NCI-H1930 (cell line): Measurements from ENCODE around the gene STOM.

Experiments
- DNase-seq, 2 experiments: peaks; one replicate each; lab custom pipeline; 2025; lab: John Stamatoyannopoulos, UW

The STOM gene

DNA sequence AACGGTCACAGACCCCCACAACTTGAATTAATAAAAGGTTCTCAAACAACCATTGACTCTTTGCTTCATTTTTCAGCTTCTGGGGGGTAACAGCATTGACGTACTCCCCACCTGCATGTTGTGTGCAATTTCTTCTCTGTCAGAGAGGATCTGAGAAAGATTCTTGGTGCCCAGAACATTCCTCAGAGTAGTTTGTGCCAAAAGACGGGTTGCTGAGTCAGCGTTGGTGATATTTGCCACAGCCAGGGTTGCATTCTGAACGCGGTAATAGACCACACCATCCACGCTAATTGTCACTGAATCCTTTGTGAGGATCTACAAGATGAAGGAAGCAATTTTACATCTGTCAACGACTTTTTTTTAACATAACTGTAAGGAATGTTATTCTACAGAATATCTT, 21.0 kb downstream of the STOM start:
- no peak for DNase-seq

DNA sequence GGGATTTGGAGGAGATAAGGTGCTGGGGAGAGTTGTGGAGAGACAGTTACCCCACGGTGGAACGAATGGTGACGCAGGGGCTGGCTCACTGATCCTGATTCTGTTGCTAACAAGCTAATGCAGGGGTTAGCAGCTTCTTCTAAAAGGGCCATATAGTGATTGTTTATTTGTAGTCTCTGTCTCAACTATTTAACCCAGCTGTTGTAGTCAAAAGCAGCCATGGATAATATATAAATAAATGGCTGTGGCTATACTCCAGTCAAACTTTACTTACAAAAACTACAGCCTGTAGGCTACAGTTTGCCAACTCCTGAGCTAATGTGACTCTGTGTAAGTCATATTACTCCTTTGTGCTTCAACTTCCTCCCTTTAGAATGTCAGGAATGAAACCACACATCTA, 21.8 kb downstream of the STOM start:
- no peak for DNase-seq

DNA sequence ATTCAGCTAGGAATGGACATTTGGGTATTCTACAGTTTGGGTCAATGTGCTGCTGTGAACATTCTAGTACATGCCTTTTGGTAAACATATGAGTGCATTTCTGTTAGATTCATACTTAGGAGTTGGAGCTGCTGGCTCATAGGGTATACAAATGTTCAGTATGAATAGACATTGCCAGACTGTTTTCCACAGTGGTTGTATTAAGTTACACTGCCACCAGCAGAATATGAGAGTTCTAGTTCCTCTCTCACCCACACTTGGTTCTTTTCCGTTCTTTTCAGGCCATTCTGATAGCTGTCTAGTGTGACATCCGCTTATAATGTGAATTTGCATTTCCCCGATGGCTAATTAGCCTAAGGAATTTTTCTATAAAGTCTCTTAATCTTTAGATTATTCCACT, 25.0 kb downstream of the STOM start:
- DNase-seq, result no peak

DNA sequence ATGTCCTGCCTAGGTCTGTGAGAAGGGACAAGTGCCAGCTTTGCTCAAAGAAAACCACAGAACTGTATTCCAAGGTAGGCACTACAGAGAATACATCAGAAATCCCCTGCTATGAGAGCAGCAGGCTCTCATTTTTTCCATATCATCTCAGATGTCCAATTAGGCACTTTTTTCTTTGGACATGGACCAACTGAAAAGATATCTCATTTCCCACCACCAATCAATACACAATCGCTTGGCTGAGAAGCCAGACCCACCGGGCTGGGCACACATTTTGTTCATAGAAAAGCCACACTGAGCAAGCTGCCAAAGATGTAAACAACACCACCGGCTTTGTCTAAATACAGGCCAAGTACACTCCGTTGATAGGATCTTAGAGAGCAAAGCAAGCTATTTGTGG, 25.9 kb downstream of the STOM start:
- DNase-seq, result no peak

DNA sequence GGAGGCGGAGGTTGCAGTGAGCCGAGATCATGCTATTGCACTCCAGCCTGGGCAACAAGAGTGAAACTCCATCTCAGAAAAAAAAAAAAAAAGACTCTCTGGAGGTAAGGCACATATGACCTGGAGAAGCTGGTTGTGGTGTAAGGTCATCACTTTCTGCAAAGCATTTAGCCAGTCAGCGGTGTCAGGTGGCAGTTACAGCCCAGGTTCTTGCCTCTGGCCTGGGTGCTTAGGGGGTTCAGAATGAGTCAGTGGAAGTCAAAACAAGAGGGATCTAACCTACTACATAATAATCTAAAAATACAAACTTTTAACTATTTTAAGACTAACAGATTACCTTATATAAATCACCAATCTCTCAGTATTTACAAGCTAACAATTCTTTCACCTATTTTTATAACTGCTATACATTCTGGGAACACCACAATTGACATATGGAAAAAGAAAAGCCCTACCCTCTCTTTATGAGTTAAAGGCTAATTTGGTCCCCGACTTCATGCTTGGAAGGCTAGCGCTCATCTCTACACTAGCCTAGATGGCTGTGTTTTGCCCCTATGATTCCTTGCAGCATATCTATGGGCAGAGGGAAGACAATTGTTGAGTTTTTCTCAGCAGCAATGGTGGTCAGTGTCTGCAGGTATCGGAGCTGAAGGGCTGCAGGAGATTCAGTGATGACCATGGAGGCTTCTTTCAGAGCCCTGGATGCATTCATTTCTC, 29.2 kb downstream of the STOM start:
- DNase-seq, result no peak

DNA sequence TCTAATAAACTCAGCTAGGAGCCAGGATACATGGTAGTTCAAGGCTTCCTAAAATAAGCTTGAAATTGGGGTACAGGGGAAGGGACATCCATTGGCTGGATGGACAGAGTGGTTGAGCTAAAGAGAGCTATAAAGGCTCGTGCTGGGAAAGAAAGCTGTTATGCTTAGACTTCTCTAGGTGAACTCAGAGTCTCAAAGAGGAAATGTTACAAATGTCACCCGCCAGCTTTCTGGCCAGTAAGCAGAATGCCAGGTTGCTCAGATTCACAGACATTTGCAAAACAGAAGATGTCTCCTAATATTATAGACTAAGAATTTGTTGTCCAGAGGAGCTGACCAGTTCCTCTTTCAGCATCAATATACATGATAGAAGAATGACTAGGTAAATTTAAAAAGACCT, 30.6 kb downstream of the STOM start:
- no peak for DNase-seq

DNA sequence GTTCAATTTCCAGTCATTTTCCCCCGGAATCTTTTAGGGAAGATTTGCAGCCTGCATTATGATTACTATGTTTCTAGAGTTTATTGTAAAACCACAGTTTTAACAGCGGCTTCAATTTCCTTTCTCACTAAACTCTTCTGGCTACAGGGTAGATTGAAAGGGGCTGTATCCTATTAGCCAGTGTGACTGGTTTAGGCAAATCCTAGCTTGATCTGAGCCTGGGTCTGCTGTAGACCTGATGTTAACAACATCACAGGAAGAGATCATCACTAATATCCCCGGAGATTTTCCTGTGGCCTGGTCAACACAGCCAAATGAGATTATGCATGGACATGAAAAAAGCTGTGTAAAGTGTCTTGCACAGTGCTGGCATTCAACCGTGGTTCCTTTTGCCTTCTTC, 33.4 kb downstream of the STOM start:
- no peak for DNase-seq

DNA sequence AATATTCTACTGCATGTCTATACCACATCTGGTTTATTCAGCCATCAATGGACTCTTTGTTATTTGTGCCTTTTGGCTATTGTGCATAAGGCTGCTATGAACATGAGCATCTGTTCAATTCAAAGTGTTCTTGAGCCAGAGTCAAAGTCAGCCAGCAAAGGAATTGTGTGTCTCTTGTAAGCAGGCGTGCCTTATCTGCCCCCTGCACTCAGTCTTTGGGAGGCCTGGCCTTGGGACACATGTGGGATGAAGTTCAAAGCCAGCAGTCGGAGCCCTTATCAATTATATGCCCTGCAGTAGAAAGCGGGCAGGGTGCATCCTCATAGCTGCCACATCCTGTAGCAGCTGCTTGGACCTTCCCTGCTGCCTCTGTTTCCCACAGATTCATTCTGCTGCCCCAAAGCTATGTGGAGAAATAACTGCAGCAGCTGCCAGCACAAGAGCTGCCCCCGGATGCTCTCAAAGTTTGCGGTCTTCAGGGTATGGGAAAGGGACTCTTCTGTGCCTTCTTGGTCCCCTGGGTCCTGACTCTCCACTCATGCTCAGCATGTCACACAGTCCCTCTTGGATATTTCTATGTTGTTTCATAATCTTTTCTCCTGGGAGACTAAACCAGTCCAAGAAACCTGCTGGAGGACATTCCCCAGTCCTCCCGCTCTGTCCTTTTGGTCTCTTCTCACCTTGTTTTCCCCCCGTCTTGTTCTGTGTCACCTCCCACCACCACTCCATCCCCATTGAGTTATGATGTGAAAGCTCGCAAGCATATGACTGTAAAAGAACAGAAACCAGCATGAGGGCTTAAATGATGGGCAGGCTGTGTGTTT, 35.9 kb downstream of the STOM start:
- DNase-seq, result no peak

DNA sequence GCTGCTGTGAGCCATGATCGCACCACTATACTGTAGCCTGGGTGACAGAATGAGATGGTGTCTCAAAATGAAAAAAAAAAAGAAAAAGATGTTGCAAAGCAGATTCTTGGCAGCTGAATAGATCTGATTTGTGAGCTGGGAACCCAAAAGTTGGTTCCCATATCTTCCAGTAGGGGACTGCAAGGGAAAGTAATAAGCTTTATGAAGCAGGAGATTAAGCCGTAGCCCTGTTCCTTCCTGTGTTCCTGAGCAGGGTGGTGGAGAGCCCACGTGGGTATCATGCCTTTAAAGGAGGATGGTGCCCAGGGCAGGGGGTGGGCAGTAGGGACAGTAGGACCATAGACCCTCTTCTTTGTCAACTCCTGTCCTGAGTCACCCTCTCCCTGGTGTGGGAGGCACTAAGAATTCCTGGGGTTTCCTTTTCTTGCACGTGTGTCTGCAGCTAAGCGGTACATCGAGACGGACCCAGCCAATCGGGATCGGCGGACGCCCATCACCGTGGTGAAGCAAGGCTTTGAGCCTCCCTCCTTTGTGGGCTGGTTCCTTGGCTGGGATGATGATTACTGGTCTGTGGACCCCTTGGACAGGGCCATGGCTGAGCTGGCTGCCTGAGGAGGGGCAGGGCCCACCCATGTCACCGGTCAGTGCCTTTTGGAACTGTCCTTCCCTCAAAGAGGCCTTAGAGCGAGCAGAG, 37.9 kb downstream of the STOM start:
- no peak for DNase-seq

DNA sequence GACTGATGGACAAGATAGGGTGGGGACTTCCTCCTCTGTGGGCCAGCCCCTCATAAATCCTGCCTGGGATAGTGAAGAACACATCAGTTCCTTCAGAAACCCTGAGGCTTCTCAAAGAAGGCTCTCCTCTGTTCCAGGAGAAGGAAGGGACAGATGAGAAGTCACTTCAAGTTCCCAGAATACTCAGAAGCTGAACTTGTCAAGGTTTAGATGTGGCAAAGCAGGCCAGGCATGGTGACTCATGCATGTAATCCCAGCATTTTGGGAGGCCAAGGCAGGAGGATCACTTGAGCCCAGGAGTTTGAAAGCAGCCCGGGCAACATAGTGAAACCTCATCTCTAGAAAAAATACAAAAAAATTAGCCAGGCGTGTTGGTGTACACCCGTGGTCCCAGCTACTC, 38.5 kb downstream of the STOM start:
- DNase-seq, result no peak

DNA sequence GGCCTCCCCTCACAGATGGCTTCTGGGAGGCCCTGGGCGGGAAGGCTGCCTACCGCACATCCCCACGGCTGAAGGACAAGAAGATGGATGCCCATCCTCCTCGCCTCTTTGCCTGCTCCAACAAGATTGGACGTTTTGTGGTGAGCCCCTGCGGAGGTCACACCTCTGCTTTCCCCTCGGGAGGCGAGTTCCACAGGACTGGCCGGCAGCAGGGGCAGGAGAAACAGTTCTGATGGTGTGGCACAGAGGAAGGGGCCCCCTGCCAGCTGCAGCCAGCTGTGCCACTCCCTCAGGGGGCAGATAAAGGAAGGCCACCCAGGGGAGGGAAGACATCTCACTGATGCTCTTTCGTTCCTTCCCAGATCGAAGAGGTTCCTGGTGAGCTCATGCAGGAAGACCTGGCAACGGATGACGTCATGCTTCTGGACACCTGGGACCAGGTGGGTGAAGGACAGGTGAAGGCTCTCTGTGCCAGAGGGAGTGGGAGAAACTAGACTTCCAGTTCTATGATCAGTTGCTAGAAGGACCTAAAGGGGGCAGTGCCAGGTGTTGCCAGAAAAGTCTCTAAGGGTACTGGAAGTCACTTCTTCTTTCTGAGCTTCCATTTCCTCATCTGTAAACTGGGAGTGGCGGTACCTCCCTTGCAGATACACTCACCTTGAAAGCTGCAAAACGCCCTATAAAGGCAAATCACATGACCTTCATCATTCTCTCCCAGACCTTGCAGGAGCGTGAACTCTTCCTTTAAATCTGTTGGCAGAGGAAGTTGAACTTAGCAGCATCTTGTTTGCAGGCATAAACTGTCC, 41.0 kb downstream of the STOM start:
- no peak for DNase-seq

DNA sequence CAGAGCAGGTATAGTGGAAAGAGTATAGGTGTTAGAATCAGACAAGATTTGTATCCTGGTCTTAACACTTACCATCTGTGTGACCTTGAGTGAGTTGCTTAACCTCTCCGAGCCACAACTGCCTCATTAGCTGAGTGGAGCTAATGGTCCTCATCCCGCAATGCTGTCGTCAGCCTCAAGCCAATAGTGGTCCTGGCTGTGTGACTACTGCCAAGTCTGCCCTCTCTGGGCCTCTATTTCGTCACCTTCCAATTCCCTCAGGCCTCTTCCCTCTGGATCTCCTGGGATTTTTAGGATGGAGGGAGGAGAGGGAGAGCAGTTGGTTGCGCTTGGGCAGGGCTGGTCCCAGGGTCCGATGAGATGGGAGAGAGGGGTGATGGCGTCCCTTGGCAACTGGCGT, 41.6 kb downstream of the STOM start:
- no peak for DNase-seq

DNA sequence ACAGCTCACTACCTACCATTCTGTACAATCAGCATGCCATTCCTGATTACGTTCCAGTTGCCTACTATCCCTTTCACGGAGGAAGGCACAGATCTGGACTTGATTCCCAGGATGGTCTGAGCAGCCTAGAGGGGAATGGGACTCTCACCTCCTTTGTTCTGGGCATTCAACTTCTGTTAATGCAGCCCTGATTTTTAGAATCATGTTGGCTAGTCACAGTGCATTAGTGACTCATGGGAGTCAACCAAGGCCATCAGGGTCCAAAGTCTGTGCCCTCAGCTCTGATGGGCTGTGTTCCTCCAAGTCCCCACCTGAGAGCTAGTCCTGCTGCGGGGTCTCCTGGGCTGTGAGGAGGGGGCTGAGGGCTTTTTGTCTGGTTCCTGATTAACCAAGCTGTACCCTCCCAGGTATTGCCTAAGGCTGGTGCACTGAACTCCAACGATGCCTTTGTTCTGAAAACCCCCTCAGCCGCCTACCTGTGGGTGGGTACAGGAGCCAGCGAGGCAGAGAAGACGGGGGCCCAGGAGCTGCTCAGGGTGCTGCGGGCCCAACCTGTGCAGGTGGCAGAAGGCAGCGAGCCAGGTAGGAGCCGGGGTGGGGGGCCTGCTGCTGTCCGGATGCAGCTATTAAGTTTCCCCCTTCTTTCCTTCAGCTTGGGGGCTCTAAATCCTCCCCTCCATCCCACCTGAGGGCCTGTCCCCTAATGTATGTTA, 43.0 kb downstream of the STOM start:
- no peak for DNase-seq

DNA sequence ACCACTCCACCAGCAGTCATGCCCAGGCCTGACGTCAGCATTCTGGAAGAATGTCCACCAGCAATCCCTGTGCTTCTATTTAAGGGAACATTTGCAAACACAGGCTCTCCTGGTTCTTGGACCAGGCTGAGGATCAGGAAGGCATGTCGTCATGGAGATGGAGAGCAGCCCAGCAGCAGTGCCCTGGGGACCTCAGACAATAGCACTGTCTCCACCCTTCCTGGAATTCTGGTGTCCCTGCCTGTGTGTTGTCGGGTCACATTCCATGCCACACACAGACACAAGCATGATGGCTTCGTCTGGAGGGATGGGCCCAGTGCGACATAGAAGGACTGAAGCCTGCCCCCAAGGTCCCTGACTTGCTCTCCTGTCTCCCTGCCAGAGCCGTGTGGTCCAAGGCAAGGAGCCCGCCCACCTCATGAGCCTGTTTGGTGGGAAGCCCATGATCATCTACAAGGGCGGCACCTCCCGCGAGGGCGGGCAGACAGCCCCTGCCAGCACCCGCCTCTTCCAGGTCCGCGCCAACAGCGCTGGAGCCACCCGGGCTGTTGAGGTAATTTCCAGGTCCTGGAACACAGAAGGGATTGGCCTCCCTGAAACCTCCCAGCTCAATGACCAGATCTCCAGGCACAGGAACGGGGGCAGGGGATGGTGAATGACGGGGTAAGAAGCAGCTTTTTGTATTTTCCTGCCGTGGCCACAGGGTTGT, 43.8 kb downstream of the STOM start:
- no peak for DNase-seq

DNA sequence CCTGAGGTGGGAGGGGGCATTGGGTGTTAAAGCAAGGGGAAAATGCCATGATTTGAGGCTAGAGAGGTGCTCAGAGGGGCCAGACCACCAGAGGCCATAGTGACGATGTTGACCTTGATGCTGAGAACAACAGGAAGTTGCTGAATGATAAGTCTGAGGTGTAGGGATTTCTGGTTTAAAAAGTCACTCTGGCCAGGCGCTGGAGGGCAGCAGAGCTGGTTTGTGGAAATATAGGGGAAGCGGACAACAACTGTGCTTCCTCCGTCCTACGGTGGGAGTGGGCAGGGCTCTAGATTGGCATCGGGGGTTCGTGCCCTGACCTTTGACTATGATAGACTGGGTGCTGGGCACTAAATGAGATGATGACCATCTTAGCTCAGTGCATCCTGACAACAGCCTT, 44.7 kb downstream of the STOM start:
- no peak for DNase-seq

DNA sequence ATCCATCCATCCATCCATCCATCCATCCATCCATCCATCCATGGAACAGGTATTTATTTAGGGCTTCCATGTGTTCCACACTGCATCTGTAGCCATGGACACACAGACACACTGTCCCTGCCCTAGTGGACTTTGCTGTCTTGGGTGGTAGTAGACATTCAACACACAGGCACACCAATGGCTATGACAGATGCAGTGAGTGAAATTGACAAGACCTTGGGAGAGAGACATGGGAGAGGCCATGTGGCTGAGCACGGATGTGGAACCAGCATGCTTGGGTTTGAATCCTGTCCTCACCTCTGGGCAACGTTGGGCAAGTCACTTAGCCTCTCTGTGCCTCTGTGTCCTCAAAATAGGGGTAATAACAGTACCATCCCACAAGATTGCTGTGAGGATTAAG, 45.3 kb downstream of the STOM start:
- no peak for DNase-seq

DNA sequence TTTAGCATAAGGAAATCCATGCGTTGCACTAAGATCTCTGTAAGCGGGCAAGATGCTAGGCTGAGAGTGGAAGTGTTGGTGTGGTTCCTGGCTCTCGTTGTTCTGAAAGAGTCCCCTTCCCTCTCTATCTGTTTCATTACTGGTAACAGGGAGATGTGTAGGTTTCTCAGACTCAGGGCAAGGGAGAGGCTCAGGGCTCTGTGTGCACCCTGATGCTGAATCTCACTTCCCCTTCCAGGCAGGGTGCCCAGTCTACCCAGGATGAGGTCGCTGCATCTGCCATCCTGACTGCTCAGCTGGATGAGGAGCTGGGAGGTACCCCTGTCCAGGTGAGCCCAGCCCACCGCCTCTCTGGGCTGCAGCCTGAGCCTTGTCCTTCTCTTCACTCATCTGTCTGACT, 45.7 kb downstream of the STOM start:
- DNase-seq, result no peak

DNA sequence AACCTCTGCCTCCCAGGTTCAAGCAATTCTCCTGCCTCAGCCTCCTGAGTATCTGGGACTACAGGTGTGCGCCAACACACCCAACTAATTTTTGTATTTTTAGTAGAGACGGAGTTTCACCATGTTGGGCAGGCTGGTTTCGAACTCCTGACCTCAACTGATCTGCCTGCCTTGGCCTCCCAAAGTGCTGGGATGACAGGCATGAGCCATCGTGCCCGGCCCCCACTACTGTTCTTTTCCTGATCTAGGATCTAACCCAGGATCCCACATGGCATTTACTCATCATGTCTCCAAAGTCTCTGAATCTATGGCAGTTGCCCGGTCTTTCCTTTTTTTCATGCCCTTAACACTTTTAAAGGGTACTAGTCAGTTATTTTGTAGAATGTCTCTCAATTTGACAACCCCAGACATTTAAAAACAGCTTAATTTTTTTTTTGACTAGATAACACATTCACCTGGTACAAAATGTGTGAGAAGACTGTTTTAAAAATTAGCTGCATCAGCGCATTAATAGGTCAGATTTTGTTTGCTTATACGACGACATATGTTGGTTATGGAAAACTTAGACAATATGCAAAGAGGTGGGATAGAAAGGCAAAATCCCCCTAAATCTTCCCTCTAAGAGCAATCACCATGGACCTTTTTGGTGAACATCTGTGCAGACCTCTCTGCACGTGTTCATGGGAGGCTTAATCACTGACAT, 46.5 kb downstream of the STOM start:
- no peak for DNase-seq

DNA sequence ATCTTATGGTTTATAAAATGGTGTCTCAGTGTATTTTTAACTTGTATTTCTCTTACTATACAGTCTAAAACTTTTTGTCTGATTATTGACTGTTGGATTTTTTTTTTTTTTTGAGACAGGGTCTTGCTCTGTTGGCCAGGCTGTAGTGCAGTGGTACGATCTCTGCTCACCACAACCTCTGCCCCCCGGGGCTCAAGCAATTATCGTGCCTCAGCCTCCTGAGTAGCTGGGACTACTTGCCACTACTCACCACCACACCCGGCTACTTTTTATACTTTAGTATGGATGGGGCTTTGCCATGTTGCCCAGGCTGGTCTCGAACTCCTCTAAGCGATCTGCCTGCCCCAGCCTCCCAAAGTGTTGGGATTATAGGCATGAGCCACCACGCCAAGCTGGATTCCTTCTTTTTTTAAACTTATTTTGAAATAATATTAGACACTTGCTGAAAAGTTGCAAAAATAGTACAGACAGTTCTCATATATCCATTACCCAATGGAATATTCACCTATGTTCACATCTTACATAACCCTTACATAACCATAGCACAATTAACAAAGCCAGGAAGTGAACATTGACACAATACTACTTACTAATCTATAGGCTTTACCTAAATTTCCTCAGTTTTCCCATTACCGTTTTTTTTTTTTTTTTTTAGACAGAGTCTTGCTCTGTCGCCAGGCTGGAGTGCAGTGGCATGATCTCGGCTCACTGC, 47.2 kb downstream of the STOM start:
- no peak for DNase-seq
